HepG2 (cell line): ENCODE results near the gene ACVR2A. TPM values are rescaled to one million over a fixed set of nuclear protein-coding genes. Genes with fewer than 3 reads are reported as not detected.

ENCODE experiments used
- ARNT2 ChIP-seq: sonication (generic); formaldehyde crosslinking; IDR thresholded peaks from 2 replicates; pipeline ENCODE4 v1.8.0; 2022; ENCODE audit warnings: mild to moderate bottlenecking, low read depth, missing genetic modification reagents, moderate library complexity
- CCDC6 ChIP-seq: sonication (generic); formaldehyde crosslinking; IDR thresholded peaks from 2 replicates; pipeline ENCODE4 v1.8.1; 2022; ENCODE audit warnings: mild to moderate bottlenecking, missing genetic modification reagents, moderate library complexity
- ETV5 ChIP-seq: IDR thresholded peaks from 2 replicates; pipeline ENCODE4 v1.6.1; 2018; ENCODE audit warnings: missing biosample characterization, missing genetic modification reagents, inconsistent platforms, borderline replicate concordance
- HHEX ChIP-seq: IDR thresholded peaks from 2 replicates; pipeline ENCODE4 v1.6.1; 2016; ENCODE audit warnings: control low read depth
- HMG20A ChIP-seq: IDR thresholded peaks from 2 replicates; pipeline ENCODE4 v1.6.1; 2016; ENCODE audit warnings: borderline replicate concordance
- IRF2 ChIP-seq: IDR thresholded peaks from 2 replicates; pipeline ENCODE4 v1.6.1; 2018; ENCODE audit warnings: missing genetic modification reagents, missing compliant biosample characterization
- KMT2B ChIP-seq: IDR thresholded peaks from 2 replicates; pipeline ENCODE4 v1.6.1; 2016; ENCODE audit warnings: missing genetic modification reagents, missing compliant biosample characterization
- MAFG ChIP-seq: sonication (generic); formaldehyde crosslinking; IDR thresholded peaks from 2 replicates; pipeline ENCODE4 v1.5.1; 2020; ENCODE audit warnings: mild to moderate bottlenecking, missing genetic modification reagents
- NAIF1 ChIP-seq: sonication (generic); formaldehyde crosslinking; IDR thresholded peaks from 2 replicates; pipeline ENCODE4 v1.5.0; 2020; ENCODE audit warnings: mild to moderate bottlenecking, missing genetic modification reagents, borderline replicate concordance
- NR1H2 ChIP-seq: sonication (generic); formaldehyde crosslinking; IDR thresholded peaks from 2 replicates; pipeline ENCODE4 v1.8.1; 2022; ENCODE audit warnings: low read depth, missing genetic modification reagents, borderline replicate concordance
- POLR2AphosphoS5 ChIP-seq: IDR thresholded peaks from 2 replicates; pipeline ENCODE4 v1.6.1; 2012; ENCODE audit warnings: low read depth, low read length
- RARA ChIP-seq: IDR thresholded peaks from 2 replicates; pipeline ENCODE4 v1.6.1; 2016; ENCODE audit warnings: missing genetic modification reagents, missing compliant biosample characterization
- SCMH1 ChIP-seq: sonication (generic); formaldehyde crosslinking; IDR thresholded peaks from 2 replicates; pipeline ENCODE4 v1.9.0; 2021; ENCODE audit warnings: missing genetic modification reagents, mild to moderate bottlenecking, borderline replicate concordance
- SIN3A ChIP-seq: IDR thresholded peaks from 2 replicates; pipeline ENCODE4 v1.6.1; 2011; ENCODE audit warnings: low read depth, mild to moderate bottlenecking, control low read depth, low read length, borderline replicate concordance
- ZC3H13 ChIP-seq: sonication (generic); formaldehyde crosslinking; IDR thresholded peaks from 2 replicates; pipeline ENCODE4 v1.8.1; 2023; ENCODE audit warnings: mild to moderate bottlenecking, missing genetic modification reagents, moderate library complexity
- ZFAT ChIP-seq: sonication (generic); formaldehyde crosslinking; conservative IDR thresholded peaks from 2 replicates; pipeline ENCODE4 v1.8.1; 2023; ENCODE audit warnings: missing genetic modification reagents, inconsistent platforms
- ZMYM3 ChIP-seq: sonication (generic); formaldehyde crosslinking; IDR thresholded peaks from 2 replicates; pipeline ENCODE4 v1.5.1; 2020; ENCODE audit warnings: mild to moderate bottlenecking, missing genetic modification reagents
- ZNF451 ChIP-seq: sonication (generic); formaldehyde crosslinking; IDR thresholded peaks from 2 replicates; pipeline ENCODE4 v1.5.0; 2020; ENCODE audit warnings: mild to moderate bottlenecking, missing genetic modification reagents
- ZNF530 ChIP-seq: sonication (generic); formaldehyde crosslinking; IDR thresholded peaks from 2 replicates; pipeline ENCODE4 v1.5.0; 2020; ENCODE audit warnings: low read depth, mild to moderate bottlenecking, missing genetic modification reagents
- ZNF768 ChIP-seq: sonication (generic); formaldehyde crosslinking; IDR thresholded peaks from 2 replicates; pipeline ENCODE4 v1.4.0; 2020; ENCODE audit warnings: missing genetic modification reagents
- polyA plus RNA-seq, 8 experiments: library from polyadenylated mRNA; depleted of rRNA in 3 of 8; stranded (reverse) in 7 of 8; unstranded in 1 of 8; fragments of >200 nt; fragmentation: Illumina TruSeq in 4 of 8; extraction: Trizol in 4 of 8; gene quantifications; 2 replicates each; pipeline versions ENCODE4 v1.2.1 to v1.2.3, GENCODE V29; 2011 to 2016; ENCODE audit warnings: low read depth in 4 of 8, missing spikeins in 1 of 8, mixed read lengths in 1 of 8; ENCODE audit not compliant: insufficient read depth in 1 of 8
- total RNA-seq, 5 experiments: library from RNA; depleted of rRNA; stranded (reverse); fragments of >200 nt; fragmentation: Illumina TruSeq; extraction: Trizol; gene quantifications; 2 replicates each; pipeline ENCODE4 v1.2.3, GENCODE V29; 2016; ENCODE audit warnings: low read depth in 1 of 5
- TF ChIP-seq, protein P1 (sequence below): sonication (generic); formaldehyde crosslinking; IDR thresholded peaks from 2 replicates; pipeline ENCODE4 v1.4.0; 2020; ENCODE audit warnings: missing genetic modification reagents, mild to moderate bottlenecking, borderline replicate concordance
- TF ChIP-seq, protein P2 (sequence below): sonication (generic); formaldehyde crosslinking; IDR thresholded peaks from 2 replicates; pipeline ENCODE4 v1.9.0; 2021; ENCODE audit warnings: mild to moderate bottlenecking, missing genetic modification reagents

The ACVR2A gene
- total and polyA plus RNA-seq, 2 of the 13 experiments (the other 11 are each of a cell fraction or from before 2014, with no cell fraction given), result 8.3 to 18.0 TPM

DNA sequence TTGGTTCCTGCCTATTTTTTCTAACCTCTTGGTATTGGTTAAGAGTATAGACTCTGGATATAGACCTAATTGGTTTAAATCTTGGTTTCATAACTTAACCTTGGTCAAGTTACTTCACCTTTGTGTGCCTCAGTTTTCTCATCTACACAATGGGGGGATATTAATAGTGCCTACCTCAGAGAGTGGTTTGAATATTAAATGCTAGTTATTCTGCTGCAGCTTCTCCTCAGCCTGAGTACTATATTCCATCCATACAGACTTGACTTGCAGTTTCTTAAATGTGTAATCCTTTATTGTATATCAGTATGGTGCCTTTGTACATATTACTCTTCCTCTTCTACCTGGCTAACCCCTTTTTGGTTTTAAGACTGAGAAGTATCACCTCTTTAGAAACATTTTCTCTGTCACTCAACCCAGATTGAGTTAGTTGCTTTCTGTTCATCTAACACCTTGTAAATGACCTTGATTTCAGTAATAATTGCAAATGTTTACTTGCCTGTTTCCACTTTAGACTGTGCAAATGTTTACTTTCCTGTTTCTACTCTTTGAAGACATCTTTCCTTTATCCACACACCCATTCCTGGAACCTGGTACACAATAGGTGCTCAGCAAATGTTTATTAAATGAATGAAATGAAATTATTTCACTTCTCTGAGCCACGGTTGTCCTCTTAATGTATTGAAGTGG lies 6.6 kb downstream of the ACVR2A start (continued):
- TF ChIP-seq, protein P1, sequence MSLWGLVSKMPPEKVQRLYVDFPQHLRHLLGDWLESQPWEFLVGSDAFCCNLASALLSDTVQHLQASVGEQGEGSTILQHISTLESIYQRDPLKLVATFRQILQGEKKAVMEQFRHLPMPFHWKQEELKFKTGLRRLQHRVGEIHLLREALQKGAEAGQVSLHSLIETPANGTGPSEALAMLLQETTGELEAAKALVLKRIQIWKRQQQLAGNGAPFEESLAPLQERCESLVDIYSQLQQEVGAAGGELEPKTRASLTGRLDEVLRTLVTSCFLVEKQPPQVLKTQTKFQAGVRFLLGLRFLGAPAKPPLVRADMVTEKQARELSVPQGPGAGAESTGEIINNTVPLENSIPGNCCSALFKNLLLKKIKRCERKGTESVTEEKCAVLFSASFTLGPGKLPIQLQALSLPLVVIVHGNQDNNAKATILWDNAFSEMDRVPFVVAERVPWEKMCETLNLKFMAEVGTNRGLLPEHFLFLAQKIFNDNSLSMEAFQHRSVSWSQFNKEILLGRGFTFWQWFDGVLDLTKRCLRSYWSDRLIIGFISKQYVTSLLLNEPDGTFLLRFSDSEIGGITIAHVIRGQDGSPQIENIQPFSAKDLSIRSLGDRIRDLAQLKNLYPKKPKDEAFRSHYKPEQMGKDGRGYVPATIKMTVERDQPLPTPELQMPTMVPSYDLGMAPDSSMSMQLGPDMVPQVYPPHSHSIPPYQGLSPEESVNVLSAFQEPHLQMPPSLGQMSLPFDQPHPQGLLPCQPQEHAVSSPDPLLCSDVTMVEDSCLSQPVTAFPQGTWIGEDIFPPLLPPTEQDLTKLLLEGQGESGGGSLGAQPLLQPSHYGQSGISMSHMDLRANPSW, result no peak
- TF ChIP-seq ZC3H13 (CRISPR knock-in tag) (no peak), SIN3A (no peak), ARNT2 (CRISPR knock-in tag) (no peak), SCMH1 (CRISPR knock-in tag) (no peak), KMT2B (CRISPR knock-in tag) (no peak), HHEX (CRISPR knock-in tag) (no peak), IRF2 (CRISPR knock-in tag) (peak; percentile 57; the same call in 1 of the 2 replicates), NAIF1 (CRISPR knock-in tag) (no peak), NR1H2 (CRISPR knock-in tag) (no peak), RARA (peak; percentile 76), MAFG (CRISPR knock-in tag) (no peak), CCDC6 (no peak), ZNF768 (CRISPR knock-in tag) (no peak), ZMYM3 (CRISPR knock-in tag) (peak; percentile 77; the same call in 1 of the 2 replicates), ZFAT (no peak), ZNF530 (CRISPR knock-in tag) (no peak), ETV5 (CRISPR knock-in tag) (peak; percentile 54; the same call in 1 of the 2 replicates), ZNF451 (CRISPR knock-in tag) (no peak), HMG20A (CRISPR knock-in tag) (peak; percentile 64; the same call in 1 of the 2 replicates), POLR2AphosphoS5 (no peak)
- TF ChIP-seq, protein P2, sequence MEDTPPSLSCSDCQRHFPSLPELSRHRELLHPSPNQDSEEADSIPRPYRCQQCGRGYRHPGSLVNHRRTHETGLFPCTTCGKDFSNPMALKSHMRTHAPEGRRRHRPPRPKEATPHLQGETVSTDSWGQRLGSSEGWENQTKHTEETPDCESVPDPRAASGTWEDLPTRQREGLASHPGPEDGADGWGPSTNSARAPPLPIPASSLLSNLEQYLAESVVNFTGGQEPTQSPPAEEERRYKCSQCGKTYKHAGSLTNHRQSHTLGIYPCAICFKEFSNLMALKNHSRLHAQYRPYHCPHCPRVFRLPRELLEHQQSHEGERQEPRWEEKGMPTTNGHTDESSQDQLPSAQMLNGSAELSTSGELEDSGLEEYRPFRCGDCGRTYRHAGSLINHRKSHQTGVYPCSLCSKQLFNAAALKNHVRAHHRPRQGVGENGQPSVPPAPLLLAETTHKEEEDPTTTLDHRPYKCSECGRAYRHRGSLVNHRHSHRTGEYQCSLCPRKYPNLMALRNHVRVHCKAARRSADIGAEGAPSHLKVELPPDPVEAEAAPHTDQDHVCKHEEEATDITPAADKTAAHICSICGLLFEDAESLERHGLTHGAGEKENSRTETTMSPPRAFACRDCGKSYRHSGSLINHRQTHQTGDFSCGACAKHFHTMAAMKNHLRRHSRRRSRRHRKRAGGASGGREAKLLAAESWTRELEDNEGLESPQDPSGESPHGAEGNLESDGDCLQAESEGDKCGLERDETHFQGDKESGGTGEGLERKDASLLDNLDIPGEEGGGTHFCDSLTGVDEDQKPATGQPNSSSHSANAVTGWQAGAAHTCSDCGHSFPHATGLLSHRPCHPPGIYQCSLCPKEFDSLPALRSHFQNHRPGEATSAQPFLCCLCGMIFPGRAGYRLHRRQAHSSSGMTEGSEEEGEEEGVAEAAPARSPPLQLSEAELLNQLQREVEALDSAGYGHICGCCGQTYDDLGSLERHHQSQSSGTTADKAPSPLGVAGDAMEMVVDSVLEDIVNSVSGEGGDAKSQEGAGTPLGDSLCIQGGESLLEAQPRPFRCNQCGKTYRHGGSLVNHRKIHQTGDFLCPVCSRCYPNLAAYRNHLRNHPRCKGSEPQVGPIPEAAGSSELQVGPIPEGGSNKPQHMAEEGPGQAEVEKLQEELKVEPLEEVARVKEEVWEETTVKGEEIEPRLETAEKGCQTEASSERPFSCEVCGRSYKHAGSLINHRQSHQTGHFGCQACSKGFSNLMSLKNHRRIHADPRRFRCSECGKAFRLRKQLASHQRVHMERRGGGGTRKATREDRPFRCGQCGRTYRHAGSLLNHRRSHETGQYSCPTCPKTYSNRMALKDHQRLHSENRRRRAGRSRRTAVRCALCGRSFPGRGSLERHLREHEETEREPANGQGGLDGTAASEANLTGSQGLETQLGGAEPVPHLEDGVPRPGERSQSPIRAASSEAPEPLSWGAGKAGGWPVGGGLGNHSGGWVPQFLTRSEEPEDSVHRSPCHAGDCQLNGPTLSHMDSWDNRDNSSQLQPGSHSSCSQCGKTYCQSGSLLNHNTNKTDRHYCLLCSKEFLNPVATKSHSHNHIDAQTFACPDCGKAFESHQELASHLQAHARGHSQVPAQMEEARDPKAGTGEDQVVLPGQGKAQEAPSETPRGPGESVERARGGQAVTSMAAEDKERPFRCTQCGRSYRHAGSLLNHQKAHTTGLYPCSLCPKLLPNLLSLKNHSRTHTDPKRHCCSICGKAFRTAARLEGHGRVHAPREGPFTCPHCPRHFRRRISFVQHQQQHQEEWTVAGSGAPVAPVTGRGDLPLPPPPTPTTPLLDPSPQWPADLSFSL (CRISPR knock-in tag), result no peak
